ENCODE data around the gene RPTOR. TPM values are rescaled to one million over a fixed set of nuclear protein-coding genes. Genes with fewer than 3 reads are reported as not detected.

The RPTOR gene
- total and polyA plus RNA-seq, 4 donors, result 12.4 to 46.1 (median 29.7) TPM

GRCh38 chr17:80592243-80592642 lies 47.6 kb downstream of the RPTOR start:
- no peaks in the 10 kb centered on the region for H3K27me3 ChIP-seq (ENCODE audit: control insufficient read depth in 3 of 3, insufficient read depth in 3 of 3, low read length in 2 of 3)
- H3K9ac ChIP-seq (ENCODE audit: insufficient read depth in 1 of 2, low read length in 2 of 2), result no peak overlapping the region
- no peaks in the 10 kb centered on the region for H3K36me3 ChIP-seq (ENCODE audit: control insufficient read depth in 4 of 4, insufficient read depth in 4 of 4, low read length in 4 of 4)
- WGBS, 2 donors, result 66 to 70% methylated on average over 5 of the region's 5 CpGs
- H3K27ac ChIP-seq (ENCODE audit: low read depth in 1 of 2, low read length in 1 of 2), result no peak overlapping the region
- H3K9me3 ChIP-seq (ENCODE audit: control insufficient read depth in 4 of 4, insufficient read depth in 3 of 4, low read length in 3 of 4), result no peaks in the 10 kb centered on the region
- peaks cover 0 to 8% (median 4%) of the 10 kb centered on the region in 5 donors for H3K4me1 ChIP-seq (ENCODE audit: control insufficient read depth in 5 of 5, insufficient read depth in 5 of 5, low read length in 5 of 5)
- H3K4me3 ChIP-seq, result no peak overlapping the region
- TF ChIP-seq CTCF (IDR thresholded peaks at IDR 0.05; ENCODE audit: control extremely low read depth, extremely low read depth), result no peak
- DNase-seq, result no peak
- ATAC-seq (ENCODE audit: insufficient read depth, low FRiP score), result no peak

- DNase-seq, result no peak
- no peaks in the 10 kb centered on the region for H3K27me3 ChIP-seq (ENCODE audit: control insufficient read depth in 3 of 3, insufficient read depth in 3 of 3, low read length in 2 of 3)
- peaks cover 0 to 8% (median 4%) of the 10 kb centered on the region in 5 donors for H3K4me1 ChIP-seq (ENCODE audit: control insufficient read depth in 5 of 5, insufficient read depth in 5 of 5, low read length in 5 of 5)
- no peaks in the 10 kb centered on the region for H3K9me3 ChIP-seq (ENCODE audit: control insufficient read depth in 4 of 4, insufficient read depth in 3 of 4, low read length in 3 of 4)
- H3K27ac ChIP-seq (ENCODE audit: low read depth in 1 of 2, low read length in 1 of 2), result no peak overlapping the region
- no peaks in the 10 kb centered on the region for H3K36me3 ChIP-seq (ENCODE audit: control insufficient read depth in 4 of 4, insufficient read depth in 4 of 4, low read length in 4 of 4)
- 77 to 90% methylated on average over 8 of the region's 8 CpGs for WGBS, 2 donors
- ATAC-seq (ENCODE audit: insufficient read depth, low FRiP score), result no peak
- no peak overlapping the region for H3K4me3 ChIP-seq
- H3K9ac ChIP-seq (ENCODE audit: insufficient read depth in 1 of 2, low read length in 2 of 2), result no peak overlapping the region
- no peak for TF ChIP-seq CTCF (IDR thresholded peaks at IDR 0.05; ENCODE audit: control extremely low read depth, extremely low read depth)
Measured at GRCh38 chr17:80593181-80593580, 48.5 kb downstream of the RPTOR start.

- Histone ChIP-seq H3K36me3 (ENCODE audit: control insufficient read depth in 4 of 4, insufficient read depth in 4 of 4, low read length in 4 of 4) (no peaks in the 10 kb centered on the region), H3K9ac (ENCODE audit: insufficient read depth in 1 of 2, low read length in 2 of 2) (no peak overlapping the region), H3K27ac (ENCODE audit: low read depth in 1 of 2, low read length in 1 of 2) (no peak overlapping the region), H3K4me1 (ENCODE audit: control insufficient read depth in 5 of 5, insufficient read depth in 5 of 5, low read length in 5 of 5) (peaks cover 0 to 7% (median 4%) of the 10 kb centered on the region in 5 donors), H3K27me3 (ENCODE audit: control insufficient read depth in 3 of 3, insufficient read depth in 3 of 3, low read length in 2 of 3) (no peaks in the 10 kb centered on the region), H3K9me3 (ENCODE audit: control insufficient read depth in 4 of 4, insufficient read depth in 3 of 4, low read length in 3 of 4) (no peaks in the 10 kb centered on the region), H3K4me3 (no peak overlapping the region)
- 70 to 85% methylated on average over 9 of the region's 9 CpGs for WGBS, 2 donors
- DNase-seq (no peak), ATAC-seq (ENCODE audit: insufficient read depth, low FRiP score) (no peak)
- TF ChIP-seq CTCF (IDR thresholded peaks at IDR 0.05; ENCODE audit: control extremely low read depth, extremely low read depth), result no peak
Measured at GRCh38 chr17:80594431-80595269, 50.0 kb downstream of the RPTOR start.

All from lung (tissue), 12 donors.